GM12878 (cell line): ENCODE results near the gene ZNF547. TPM values are rescaled to one million over a fixed set of nuclear protein-coding genes. Genes with fewer than 3 reads are reported as not detected.
A peak's percentile ranks its signal among the peaks of the same experiment; 100 is the strongest.

Source experiments
- EED ChIP-seq: sonication (generic); IDR thresholded peaks from 2 replicates; pipeline ENCODE4 v1.6.1; 2016; ENCODE audit warnings: antibody characterized with exemption, low read depth
- FOS ChIP-seq: IDR thresholded peaks from 3 replicates; pipeline ENCODE4 v1.6.1; 2011; ENCODE audit warnings: borderline replicate concordance; ENCODE audit not compliant: insufficient read length; ENCODE audit errors: extremely low read depth
- JUND ChIP-seq: IDR thresholded peaks from 2 replicates; pipeline ENCODE4 v1.6.1; 2012; ENCODE audit warnings: low read depth, mild to moderate bottlenecking, low read length, improper control_type of control experiment, moderate library complexity
- MEF2A ChIP-seq: IDR thresholded peaks from 2 replicates; pipeline ENCODE4 v1.6.1; 2011; ENCODE audit warnings: low read depth, mild to moderate bottlenecking, low read length, moderate library complexity; ENCODE audit not compliant: insufficient read depth
- NBN ChIP-seq: fragments of 450-650 bp; IDR thresholded peaks from 2 replicates; pipeline ENCODE4 v1.6.1; 2016
- POU2F2 ChIP-seq: IDR thresholded peaks from 3 replicates; pipeline ENCODE4 v1.6.1; 2011; ENCODE audit warnings: low read depth, mild to moderate bottlenecking, low read length, borderline replicate concordance
- RUNX3 ChIP-seq: IDR thresholded peaks from 2 replicates; pipeline ENCODE4 v1.6.1; 2012; ENCODE audit warnings: low read length, inconsistent platforms
- SMAD1 ChIP-seq: fragments of 450-650 bp; IDR thresholded peaks from 2 replicates; pipeline ENCODE4 v1.6.1; 2018; ENCODE audit warnings: mild to moderate bottlenecking, low read depth; ENCODE audit not compliant: partially characterized antibody
- SREBF1 ChIP-seq: IDR thresholded peaks from 2 replicates; pipeline ENCODE4 v1.6.1; 2012; ENCODE audit warnings: mild to moderate bottlenecking, low read length
- ZZZ3 ChIP-seq: IDR thresholded peaks from 2 replicates; pipeline ENCODE4 v1.6.1; 2011; ENCODE audit warnings: low read depth; ENCODE audit not compliant: control insufficient read depth, insufficient read length
- polyA plus RNA-seq, 11 experiments: library from polyadenylated mRNA; depleted of rRNA in 4 of 11; unstranded in 6 of 11; stranded (reverse) in 5 of 11; fragments of >200 nt; fragmentation: Nextera tagmentation in 4 of 11; fragmentation: Illumina TruSeq in 1 of 11; extraction: Ambion mirVana in 4 of 11; extraction: Trizol in 1 of 11; gene quantifications; 1 replicate in 1 of 11; 2 replicates in 10 of 11; pipeline versions ENCODE4 v1.2.1 to v1.2.3, GENCODE V29; 2011 to 2016; ENCODE audit warnings: inconsistent platforms in 2 of 11, missing spikeins in 2 of 11, low read depth in 1 of 11
- total RNA-seq, 4 experiments: library from RNA; depleted of rRNA in 3 of 4; stranded (reverse); fragments of >200 nt in 3 of 4; fragmentation: Illumina TruSeq in 1 of 4; extraction: Trizol in 1 of 4; gene quantifications; 2 replicates each; pipeline versions ENCODE4 v1.2.1 to v1.2.3, GENCODE V29; 2013 to 2021
- TF ChIP-seq, protein P1 (sequence below): fragments of 450-650 bp; formaldehyde crosslinking; IDR thresholded peaks from 2 replicates; pipeline ENCODE4 v1.4.0; 2020; ENCODE audit warnings: mild to moderate bottlenecking, moderate library complexity
- TF ChIP-seq, protein P2 (sequence below): fragments of 450-650 bp; conservative IDR thresholded peaks from 2 replicates; pipeline ENCODE4 v1.6.1; 2017; ENCODE audit warnings: mild to moderate bottlenecking, moderate library complexity
- TF ChIP-seq, protein P3 (sequence below): fragments of 450-650 bp; IDR thresholded peaks from 2 replicates; pipeline ENCODE4 v1.6.1; 2018; ENCODE audit warnings: borderline replicate concordance, mild to moderate bottlenecking; ENCODE audit not compliant: partially characterized antibody
- TF ChIP-seq, protein P4 (sequence below): fragments of 450-650 bp; IDR thresholded peaks from 2 replicates; pipeline ENCODE4 v1.6.1; 2017; ENCODE audit warnings: mild to moderate bottlenecking, moderate library complexity
- TF ChIP-seq, protein P5 (sequence below): IDR thresholded peaks from 2 replicates; pipeline ENCODE4 v1.6.1; 2011; ENCODE audit warnings: low read depth, low read length, improper control_type of control experiment, borderline replicate concordance

ZNF547 gene
- total and polyA plus RNA-seq, 10 of the 15 experiments (the other 5 are each of a cell fraction or from before 2014, with no cell fraction given): 2.3 to 6.0 (median 3.3) TPM

DNA sequence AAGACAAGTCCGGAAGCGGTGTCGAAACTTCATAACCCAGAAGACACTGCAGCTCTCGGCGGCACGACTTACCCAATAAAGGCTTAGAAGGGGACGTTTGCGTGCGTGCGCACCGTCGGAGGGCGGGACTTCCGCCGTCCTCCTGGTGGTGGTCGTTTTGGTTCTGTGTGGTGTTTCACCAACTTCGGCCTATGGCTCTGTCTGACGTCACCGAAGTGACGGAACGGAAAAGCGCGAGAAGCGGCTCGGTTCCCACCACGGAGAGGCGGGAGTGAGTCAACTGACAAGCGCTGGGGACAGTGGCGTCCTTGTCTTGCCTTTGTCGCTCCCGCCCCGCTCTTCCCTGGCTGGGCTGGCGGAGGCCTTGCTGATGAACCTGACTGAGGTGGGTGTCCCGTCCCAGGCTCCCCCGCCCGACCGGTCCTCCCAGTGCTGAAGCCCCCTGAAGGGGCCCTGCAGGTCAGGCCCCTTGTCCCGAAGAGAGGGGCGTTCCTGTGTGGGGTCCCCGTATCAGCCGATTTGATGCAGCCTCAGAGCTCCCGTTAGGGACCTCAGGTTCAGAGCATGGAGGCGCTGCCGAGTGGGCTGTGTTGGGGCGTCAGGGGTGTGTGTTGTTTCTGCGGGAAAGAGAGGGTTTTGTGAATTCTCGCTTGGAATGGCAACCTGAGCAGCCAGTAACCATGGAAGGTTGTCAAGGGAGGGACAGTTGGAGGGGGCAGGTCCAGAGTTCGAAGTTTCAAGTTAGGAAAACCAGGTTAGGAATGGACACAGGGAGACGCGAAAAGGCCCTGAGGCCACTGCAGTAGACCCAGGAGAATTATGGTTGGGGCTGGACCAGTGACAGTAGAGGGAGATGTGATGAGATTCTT, 26.6 kb downstream of the ZNF547 start, which contains the start of gene ZNF548 (continued):
- TF ChIP-seq, protein P1, sequence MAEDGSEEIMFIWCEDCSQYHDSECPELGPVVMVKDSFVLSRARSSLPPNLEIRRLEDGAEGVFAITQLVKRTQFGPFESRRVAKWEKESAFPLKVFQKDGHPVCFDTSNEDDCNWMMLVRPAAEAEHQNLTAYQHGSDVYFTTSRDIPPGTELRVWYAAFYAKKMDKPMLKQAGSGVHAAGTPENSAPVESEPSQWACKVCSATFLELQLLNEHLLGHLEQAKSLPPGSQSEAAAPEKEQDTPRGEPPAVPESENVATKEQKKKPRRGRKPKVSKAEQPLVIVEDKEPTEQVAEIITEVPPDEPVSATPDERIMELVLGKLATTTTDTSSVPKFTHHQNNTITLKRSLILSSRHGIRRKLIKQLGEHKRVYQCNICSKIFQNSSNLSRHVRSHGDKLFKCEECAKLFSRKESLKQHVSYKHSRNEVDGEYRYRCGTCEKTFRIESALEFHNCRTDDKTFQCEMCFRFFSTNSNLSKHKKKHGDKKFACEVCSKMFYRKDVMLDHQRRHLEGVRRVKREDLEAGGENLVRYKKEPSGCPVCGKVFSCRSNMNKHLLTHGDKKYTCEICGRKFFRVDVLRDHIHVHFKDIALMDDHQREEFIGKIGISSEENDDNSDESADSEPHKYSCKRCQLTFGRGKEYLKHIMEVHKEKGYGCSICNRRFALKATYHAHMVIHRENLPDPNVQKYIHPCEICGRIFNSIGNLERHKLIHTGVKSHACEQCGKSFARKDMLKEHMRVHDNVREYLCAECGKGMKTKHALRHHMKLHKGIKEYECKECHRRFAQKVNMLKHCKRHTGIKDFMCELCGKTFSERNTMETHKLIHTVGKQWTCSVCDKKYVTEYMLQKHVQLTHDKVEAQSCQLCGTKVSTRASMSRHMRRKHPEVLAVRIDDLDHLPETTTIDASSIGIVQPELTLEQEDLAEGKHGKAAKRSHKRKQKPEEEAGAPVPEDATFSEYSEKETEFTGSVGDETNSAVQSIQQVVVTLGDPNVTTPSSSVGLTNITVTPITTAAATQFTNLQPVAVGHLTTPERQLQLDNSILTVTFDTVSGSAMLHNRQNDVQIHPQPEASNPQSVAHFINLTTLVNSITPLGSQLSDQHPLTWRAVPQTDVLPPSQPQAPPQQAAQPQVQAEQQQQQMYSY (CRISPR knock-in tag): no peak
- TF ChIP-seq, protein P2, sequence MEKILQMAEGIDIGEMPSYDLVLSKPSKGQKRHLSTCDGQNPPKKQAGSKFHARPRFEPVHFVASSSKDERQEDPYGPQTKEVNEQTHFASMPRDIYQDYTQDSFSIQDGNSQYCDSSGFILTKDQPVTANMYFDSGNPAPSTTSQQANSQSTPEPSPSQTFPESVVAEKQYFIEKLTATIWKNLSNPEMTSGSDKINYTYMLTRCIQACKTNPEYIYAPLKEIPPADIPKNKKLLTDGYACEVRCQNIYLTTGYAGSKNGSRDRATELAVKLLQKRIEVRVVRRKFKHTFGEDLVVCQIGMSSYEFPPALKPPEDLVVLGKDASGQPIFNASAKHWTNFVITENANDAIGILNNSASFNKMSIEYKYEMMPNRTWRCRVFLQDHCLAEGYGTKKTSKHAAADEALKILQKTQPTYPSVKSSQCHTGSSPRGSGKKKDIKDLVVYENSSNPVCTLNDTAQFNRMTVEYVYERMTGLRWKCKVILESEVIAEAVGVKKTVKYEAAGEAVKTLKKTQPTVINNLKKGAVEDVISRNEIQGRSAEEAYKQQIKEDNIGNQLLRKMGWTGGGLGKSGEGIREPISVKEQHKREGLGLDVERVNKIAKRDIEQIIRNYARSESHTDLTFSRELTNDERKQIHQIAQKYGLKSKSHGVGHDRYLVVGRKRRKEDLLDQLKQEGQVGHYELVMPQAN: peak; percentile 44; the same call in 1 of the 2 replicates
- TF ChIP-seq, protein P3, sequence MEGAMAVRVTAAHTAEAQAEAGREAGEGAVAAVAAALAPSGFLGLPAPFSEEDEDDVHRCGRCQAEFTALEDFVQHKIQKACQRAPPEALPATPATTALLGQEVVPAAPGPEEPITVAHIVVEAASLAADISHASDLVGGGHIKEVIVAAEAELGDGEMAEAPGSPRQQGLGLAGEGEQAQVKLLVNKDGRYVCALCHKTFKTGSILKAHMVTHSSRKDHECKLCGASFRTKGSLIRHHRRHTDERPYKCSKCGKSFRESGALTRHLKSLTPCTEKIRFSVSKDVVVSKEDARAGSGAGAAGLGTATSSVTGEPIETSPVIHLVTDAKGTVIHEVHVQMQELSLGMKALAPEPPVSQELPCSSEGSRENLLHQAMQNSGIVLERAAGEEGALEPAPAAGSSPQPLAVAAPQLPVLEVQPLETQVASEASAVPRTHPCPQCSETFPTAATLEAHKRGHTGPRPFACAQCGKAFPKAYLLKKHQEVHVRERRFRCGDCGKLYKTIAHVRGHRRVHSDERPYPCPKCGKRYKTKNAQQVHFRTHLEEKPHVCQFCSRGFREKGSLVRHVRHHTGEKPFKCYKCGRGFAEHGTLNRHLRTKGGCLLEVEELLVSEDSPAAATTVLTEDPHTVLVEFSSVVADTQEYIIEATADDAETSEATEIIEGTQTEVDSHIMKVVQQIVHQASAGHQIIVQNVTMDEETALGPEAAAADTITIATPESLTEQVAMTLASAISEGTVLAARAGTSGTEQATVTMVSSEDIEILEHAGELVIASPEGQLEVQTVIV: no peak
- TF ChIP-seq, protein P4, sequence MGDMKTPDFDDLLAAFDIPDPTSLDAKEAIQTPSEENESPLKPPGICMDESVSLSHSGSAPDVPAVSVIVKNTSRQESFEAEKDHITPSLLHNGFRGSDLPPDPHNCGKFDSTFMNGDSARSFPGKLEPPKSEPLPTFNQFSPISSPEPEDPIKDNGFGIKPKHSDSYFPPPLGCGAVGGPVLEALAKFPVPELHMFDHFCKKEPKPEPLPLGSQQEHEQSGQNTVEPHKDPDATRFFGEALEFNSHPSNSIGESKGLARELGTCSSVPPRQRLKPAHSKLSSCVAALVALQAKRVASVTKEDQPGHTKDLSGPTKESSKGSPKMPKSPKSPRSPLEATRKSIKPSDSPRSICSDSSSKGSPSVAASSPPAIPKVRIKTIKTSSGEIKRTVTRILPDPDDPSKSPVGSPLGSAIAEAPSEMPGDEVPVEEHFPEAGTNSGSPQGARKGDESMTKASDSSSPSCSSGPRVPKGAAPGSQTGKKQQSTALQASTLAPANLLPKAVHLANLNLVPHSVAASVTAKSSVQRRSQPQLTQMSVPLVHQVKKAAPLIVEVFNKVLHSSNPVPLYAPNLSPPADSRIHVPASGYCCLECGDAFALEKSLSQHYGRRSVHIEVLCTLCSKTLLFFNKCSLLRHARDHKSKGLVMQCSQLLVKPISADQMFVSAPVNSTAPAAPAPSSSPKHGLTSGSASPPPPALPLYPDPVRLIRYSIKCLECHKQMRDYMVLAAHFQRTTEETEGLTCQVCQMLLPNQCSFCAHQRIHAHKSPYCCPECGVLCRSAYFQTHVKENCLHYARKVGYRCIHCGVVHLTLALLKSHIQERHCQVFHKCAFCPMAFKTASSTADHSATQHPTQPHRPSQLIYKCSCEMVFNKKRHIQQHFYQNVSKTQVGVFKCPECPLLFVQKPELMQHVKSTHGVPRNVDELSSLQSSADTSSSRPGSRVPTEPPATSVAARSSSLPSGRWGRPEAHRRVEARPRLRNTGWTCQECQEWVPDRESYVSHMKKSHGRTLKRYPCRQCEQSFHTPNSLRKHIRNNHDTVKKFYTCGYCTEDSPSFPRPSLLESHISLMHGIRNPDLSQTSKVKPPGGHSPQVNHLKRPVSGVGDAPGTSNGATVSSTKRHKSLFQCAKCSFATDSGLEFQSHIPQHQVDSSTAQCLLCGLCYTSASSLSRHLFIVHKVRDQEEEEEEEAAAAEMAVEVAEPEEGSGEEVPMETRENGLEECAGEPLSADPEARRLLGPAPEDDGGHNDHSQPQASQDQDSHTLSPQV: no peak
- TF ChIP-seq RUNX3 (peak; percentile 81), SMAD1 (no peak), FOS (no peak), EED (0 out of 2 replicates have a peak, but pooled peaks have one; percentile 24), NBN (peak; percentile 91), ZZZ3 (no peak), MEF2A (no peak), POU2F2 (no peak), SREBF1 (no peak; the same call in 1 of the 2 replicates), JUND (no peak)
- TF ChIP-seq, protein P5, sequence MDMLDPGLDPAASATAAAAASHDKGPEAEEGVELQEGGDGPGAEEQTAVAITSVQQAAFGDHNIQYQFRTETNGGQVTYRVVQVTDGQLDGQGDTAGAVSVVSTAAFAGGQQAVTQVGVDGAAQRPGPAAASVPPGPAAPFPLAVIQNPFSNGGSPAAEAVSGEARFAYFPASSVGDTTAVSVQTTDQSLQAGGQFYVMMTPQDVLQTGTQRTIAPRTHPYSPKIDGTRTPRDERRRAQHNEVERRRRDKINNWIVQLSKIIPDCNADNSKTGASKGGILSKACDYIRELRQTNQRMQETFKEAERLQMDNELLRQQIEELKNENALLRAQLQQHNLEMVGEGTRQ: no peak
